ENCODE measurements around the gene INPPL1.

Gene INPPL1

GRCh38 chr11:72217841-72218240 lies 6.7 kb upstream of the INPPL1 start:
- DNase-seq, result no peak

- DNase-seq, result no peak
Observed at GRCh38 chr11:72218251-72218745, 6.3 kb upstream of the INPPL1 start.

- DNase-seq, result peak; percentile 21
Observed at GRCh38 chr11:72220696-72221363, 3.7 kb upstream of the INPPL1 start.

- DNase-seq, result peak; percentile 25
Observed at GRCh38 chr11:72221386-72222075, 3.0 kb upstream of the INPPL1 start.

GRCh38 chr11:72222106-72222891 lies 2.3 kb upstream of the INPPL1 start:
- peak; percentile 20 for DNase-seq

- DNase-seq, result peak; percentile 95
Observed at GRCh38 chr11:72222907-72223614, 1.5 kb upstream of the INPPL1 start.

- peak; percentile 75 for DNase-seq
Observed at GRCh38 chr11:72223615-72224563, 678 bp upstream of the INPPL1 start.

GRCh38 chr11:72225411-72225951 lies 914 bp downstream of the INPPL1 start:
- DNase-seq, result peak; percentile 57

- DNase-seq, result peak; percentile 20
Observed at GRCh38 chr11:72226701-72227100, 2.1 kb downstream of the INPPL1 start.

GRCh38 chr11:72227316-72228228 lies 3.0 kb downstream of the INPPL1 start:
- DNase-seq, result peak; percentile 17

GRCh38 chr11:72228229-72228843 lies 3.8 kb downstream of the INPPL1 start:
- peak; percentile 16 for DNase-seq

GRCh38 chr11:72228844-72229231 lies 4.3 kb downstream of the INPPL1 start:
- peak; percentile 14 for DNase-seq

- DNase-seq, result peak; percentile 16
Observed at GRCh38 chr11:72229336-72229924, 4.9 kb downstream of the INPPL1 start.

- peak; percentile 17 for DNase-seq
Observed at GRCh38 chr11:72229925-72230763, 5.6 kb downstream of the INPPL1 start.

- peak; percentile 5 for DNase-seq
Observed at GRCh38 chr11:72230764-72231365, 6.3 kb downstream of the INPPL1 start.

- peak; percentile 4 for DNase-seq
Observed at GRCh38 chr11:72231396-72232259, 7.1 kb downstream of the INPPL1 start.

All from stimulated activated CD8-positive, alpha-beta memory T cell treated with anti-CD3 and anti-CD28 coated beads, Interleukin-4, amount 100 ng/mL, for 48 hours (primary cell).